Activated naive CD4-positive, alpha-beta T cell treated with anti-CD3 and anti-CD28 coated beads, Interleukin-2, amount 10 ng/mL, durations not matched to agents 7 days and 5 days (primary cell): Measurements from ENCODE around the gene HTT.

Experiments
- CTCF ChIA-PET: fragments of 350-600 bp; sonication (Branson Sonifier 250); formaldehyde crosslinking; loops from one replicate; lab custom pipeline; 2021; ENCODE audit warnings: antibody characterized with exemption; lab: Charles Lee
- DNase-seq: peaks from one replicate; pipeline ENCODE4 v3.0.0-alpha.2; 2020
- H3K27ac Mint-ChIP-seq: one replicate; pipeline ENCODE4 v1.8.0; 2021; ENCODE audit warnings: mild to moderate bottlenecking, moderate library complexity, mixed read lengths
- H3K27me3 Mint-ChIP-seq: one replicate; pipeline ENCODE4 v1.8.0; 2021; ENCODE audit warnings: mild to moderate bottlenecking, mixed read lengths
- H3K36me3 Mint-ChIP-seq: one replicate; pipeline ENCODE4 v1.8.0; 2021; ENCODE audit warnings: mixed read lengths
- H3K4me1 Mint-ChIP-seq: one replicate; pipeline ENCODE4 v1.8.0; 2021; ENCODE audit warnings: mixed read lengths
- H3K4me3 Mint-ChIP-seq: one replicate; pipeline ENCODE4 v1.8.0; 2021; ENCODE audit warnings: mild to moderate bottlenecking, moderate library complexity, mixed read lengths
- H3K9me3 Mint-ChIP-seq: one replicate; pipeline ENCODE4 v1.8.0; 2021; ENCODE audit warnings: mixed read lengths

The HTT gene

GRCh38 chr4:3112201-3112600 lies 37.7 kb downstream of the HTT start:
- CTCF ChIA-PET: interaction anchor here (0.5 to 1.2 kb wide), 2 partner anchors 29 to 950 kb away, joined by 3 read pairs; no protein-coding TSS in a partner anchor
- Mint-ChIP-seq H3K27me3 (no peaks in the 10 kb centered on the region), H3K4me1 (no peaks in the 10 kb centered on the region), H3K4me3 (no peak overlapping the region), H3K36me3 (peaks cover 52% of the 10 kb centered on the region), H3K9me3 (no peaks in the 10 kb centered on the region), H3K27ac (no peak overlapping the region)
- no peak for DNase-seq

- no peaks in the 10 kb centered on the region for H3K27me3 Mint-ChIP-seq
- H3K4me3 Mint-ChIP-seq: no peak overlapping the region
- no peaks in the 10 kb centered on the region for H3K4me1 Mint-ChIP-seq
- H3K36me3 Mint-ChIP-seq: peaks cover 47% of the 10 kb centered on the region
- no peak for DNase-seq
- H3K9me3 Mint-ChIP-seq: no peaks in the 10 kb centered on the region
- no peak overlapping the region for H3K27ac Mint-ChIP-seq
- CTCF ChIA-PET: interaction anchor here (0.5 to 1.2 kb wide), 2 partner anchors 29 to 951 kb away, joined by 3 read pairs; no protein-coding TSS in a partner anchor
These were observed 38.4 kb downstream of the HTT start for GRCh38 chr4:3112609-3113469.

GRCh38 chr4:3114377-3114776 lies 39.9 kb downstream of the HTT start:
- Mint-ChIP-seq H3K27ac (peak overlapping the region; percentile 43), H3K4me1 (no peaks in the 10 kb centered on the region), H3K27me3 (no peaks in the 10 kb centered on the region), H3K9me3 (no peaks in the 10 kb centered on the region), H3K4me3 (no peak overlapping the region), H3K36me3 (peaks cover 39% of the 10 kb centered on the region)
- no peak for DNase-seq
- CTCF ChIA-PET: no interaction called here

- no peak overlapping the region for H3K27ac Mint-ChIP-seq
- H3K9me3 Mint-ChIP-seq: no peaks in the 10 kb centered on the region
- peaks cover 33% of the 10 kb centered on the region for H3K36me3 Mint-ChIP-seq
- no peak for DNase-seq
- CTCF ChIA-PET: interaction anchor here (0.6 kb wide), 1 partner anchor 19 kb away, joined by 3 read pairs; no protein-coding TSS in a partner anchor
- H3K4me3 Mint-ChIP-seq: no peak overlapping the region
- H3K4me1 Mint-ChIP-seq: no peaks in the 10 kb centered on the region
- H3K27me3 Mint-ChIP-seq: no peaks in the 10 kb centered on the region
These were observed 41.3 kb downstream of the HTT start for GRCh38 chr4:3115637-3116270.

- Mint-ChIP-seq H3K4me3 (no peak overlapping the region), H3K9me3 (no peaks in the 10 kb centered on the region), H3K27ac (no peak overlapping the region), H3K4me1 (peaks cover 6% of the 10 kb centered on the region), H3K36me3 (peaks cover 32% of the 10 kb centered on the region), H3K27me3 (no peaks in the 10 kb centered on the region)
- DNase-seq: no peak
- CTCF ChIA-PET: no interaction called here
These were observed 42.5 kb downstream of the HTT start for GRCh38 chr4:3116955-3117354.

- H3K27me3 Mint-ChIP-seq: no peaks in the 10 kb centered on the region
- H3K27ac Mint-ChIP-seq: no peak overlapping the region
- H3K4me1 Mint-ChIP-seq: peaks cover 14% of the 10 kb centered on the region
- CTCF ChIA-PET: no interaction called here
- no peak for DNase-seq
- no peaks in the 10 kb centered on the region for H3K9me3 Mint-ChIP-seq
- peaks cover 35% of the 10 kb centered on the region for H3K36me3 Mint-ChIP-seq
- no peak overlapping the region for H3K4me3 Mint-ChIP-seq
These were observed 43.8 kb downstream of the HTT start for GRCh38 chr4:3118312-3118711.

- Mint-ChIP-seq H3K9me3 (no peaks in the 10 kb centered on the region), H3K36me3 (peaks cover 39% of the 10 kb centered on the region), H3K4me3 (no peak overlapping the region), H3K27me3 (no peaks in the 10 kb centered on the region), H3K4me1 (peaks cover 14% of the 10 kb centered on the region), H3K27ac (no peak overlapping the region)
- CTCF ChIA-PET: no interaction called here
- DNase-seq: no peak
These were observed 45.0 kb downstream of the HTT start for GRCh38 chr4:3119464-3119863.

- H3K4me1 Mint-ChIP-seq: peaks cover 14% of the 10 kb centered on the region
- CTCF ChIA-PET: interaction anchor here (1.3 kb wide), 1 partner anchor 9 kb away, joined by 3 read pairs; no protein-coding TSS in a partner anchor
- peaks cover 31% of the 10 kb centered on the region for H3K36me3 Mint-ChIP-seq
- no peaks in the 10 kb centered on the region for H3K9me3 Mint-ChIP-seq
- H3K27ac Mint-ChIP-seq: no peak overlapping the region
- no peak overlapping the region for H3K4me3 Mint-ChIP-seq
- no peak for DNase-seq
- no peaks in the 10 kb centered on the region for H3K27me3 Mint-ChIP-seq
These were observed 46.6 kb downstream of the HTT start for GRCh38 chr4:3121110-3121509.

GRCh38 chr4:3121596-3121995 lies 47.1 kb downstream of the HTT start:
- Mint-ChIP-seq H3K4me3 (no peak overlapping the region), H3K9me3 (no peaks in the 10 kb centered on the region), H3K36me3 (peaks cover 27% of the 10 kb centered on the region), H3K4me1 (peaks cover 14% of the 10 kb centered on the region), H3K27me3 (no peaks in the 10 kb centered on the region), H3K27ac (peak overlapping the region; percentile 80)
- CTCF ChIA-PET: no interaction called here
- DNase-seq: no peak

- CTCF ChIA-PET: interaction anchor here (1.5 kb wide), 1 partner anchor 15 kb away, joined by 6 read pairs; no protein-coding TSS in a partner anchor
- Mint-ChIP-seq H3K9me3 (no peaks in the 10 kb centered on the region), H3K4me3 (no peak overlapping the region), H3K27me3 (no peaks in the 10 kb centered on the region), H3K4me1 (peaks cover 14% of the 10 kb centered on the region), H3K36me3 (peaks cover 29% of the 10 kb centered on the region), H3K27ac (peak overlapping the region; percentile 80)
- no peak for DNase-seq
These were observed 47.6 kb downstream of the HTT start for GRCh38 chr4:3122081-3122563.

GRCh38 chr4:3123181-3123671 lies 48.7 kb downstream of the HTT start:
- H3K27ac Mint-ChIP-seq: no peak overlapping the region
- peaks cover 36% of the 10 kb centered on the region for H3K36me3 Mint-ChIP-seq
- H3K27me3 Mint-ChIP-seq: no peaks in the 10 kb centered on the region
- CTCF ChIA-PET: interaction anchor here (1.5 kb wide), 1 partner anchor 16 kb away, joined by 6 read pairs; no protein-coding TSS in a partner anchor
- no peak overlapping the region for H3K4me3 Mint-ChIP-seq
- no peaks in the 10 kb centered on the region for H3K9me3 Mint-ChIP-seq
- DNase-seq: no peak
- H3K4me1 Mint-ChIP-seq: peaks cover 14% of the 10 kb centered on the region

- H3K36me3 Mint-ChIP-seq: peaks cover 41% of the 10 kb centered on the region
- no peaks in the 10 kb centered on the region for H3K9me3 Mint-ChIP-seq
- H3K27me3 Mint-ChIP-seq: no peaks in the 10 kb centered on the region
- no peak overlapping the region for H3K4me3 Mint-ChIP-seq
- no peak for DNase-seq
- peaks cover 14% of the 10 kb centered on the region for H3K4me1 Mint-ChIP-seq
- no peak overlapping the region for H3K27ac Mint-ChIP-seq
- CTCF ChIA-PET: interaction anchor here (0.7 kb wide), 1 partner anchor 17 kb away, joined by 3 read pairs; no protein-coding TSS in a partner anchor
These were observed 49.7 kb downstream of the HTT start for GRCh38 chr4:3124070-3124767.

- H3K27me3 Mint-ChIP-seq: no peaks in the 10 kb centered on the region
- peaks cover 7% of the 10 kb centered on the region for H3K4me1 Mint-ChIP-seq
- no peak overlapping the region for H3K4me3 Mint-ChIP-seq
- CTCF ChIA-PET: interaction anchor here (0.9 kb wide), 1 partner anchor 20 kb away, joined by 3 read pairs; no protein-coding TSS in a partner anchor
- no peak for DNase-seq
- H3K27ac Mint-ChIP-seq: no peak overlapping the region
- no peaks in the 10 kb centered on the region for H3K9me3 Mint-ChIP-seq
- H3K36me3 Mint-ChIP-seq: peaks cover 50% of the 10 kb centered on the region
These were observed 52.6 kb downstream of the HTT start for GRCh38 chr4:3127112-3127511.

GRCh38 chr4:3128058-3128457 lies 53.6 kb downstream of the HTT start:
- Mint-ChIP-seq H3K36me3 (peaks cover 49% of the 10 kb centered on the region), H3K4me3 (no peak overlapping the region), H3K27ac (no peak overlapping the region), H3K27me3 (no peaks in the 10 kb centered on the region), H3K9me3 (no peaks in the 10 kb centered on the region), H3K4me1 (no peaks in the 10 kb centered on the region)
- CTCF ChIA-PET: no interaction called here
- no peak for DNase-seq
